CD4-positive, alpha-beta T cell (primary cell): ENCODE measurements around the gene BDP1. TPM values are rescaled to one million over a fixed set of nuclear protein-coding genes. Genes with fewer than 3 reads are reported as not detected.
"Not testable (repeated sequence)": the region's sequence is repeated elsewhere in the genome, so short reads cannot be mapped to it uniquely, and the experiment has no call there.

ENCODE experiments used
- ATAC-seq: fragments of 200-7000 bp; cut with Tn5 transposase; one replicate; pipeline ENCODE4 v1.10.0; 2022; ENCODE audit warnings: mild to moderate bottlenecking; ENCODE audit not compliant: poor library complexity
- CTCF ChIA-PET: fragments of 350-600 bp; sonication (Branson Sonifier 250); formaldehyde crosslinking; loops from one replicate; lab custom pipeline; 2021; ENCODE audit warnings: antibody characterized with exemption, inconsistent platforms; lab: Charles Lee
- POLR2A ChIA-PET: fragments of 350-600 bp; sonication (Branson Sonifier 250); formaldehyde crosslinking; loops from one replicate; lab custom pipeline; 2021; ENCODE audit warnings: antibody characterized with exemption, inconsistent platforms; lab: Charles Lee
- DNase-seq, 14 experiments: peaks; one replicate each; pipeline ENCODE4 v3.0.0-alpha.2; 2013 to 2020; ENCODE audit warnings: mixed read lengths in 2 of 14
- H3K27ac ChIP-seq, 2 donors: one replicate each; pipeline versions ENCODE4 v1.5.1 to v1.7.0; 2013; ENCODE audit warnings: low read length in 2 of 2, low read depth in 1 of 2, mild to moderate bottlenecking in 1 of 2
- H3K27me3 ChIP-seq, 2 experiments: 1 replicate in 1 of 2; 2 replicates in 1 of 2; pipeline versions ENCODE4 v1.6.1 to v1.7.0; 2013; ENCODE audit warnings: low read length in 2 of 2, control low read depth in 1 of 2, mild to moderate bottlenecking in 1 of 2, moderate library complexity in 1 of 2; ENCODE audit not compliant: insufficient read depth in 2 of 2, control insufficient read depth in 1 of 2
- H3K36me3 ChIP-seq: one replicate; pipeline ENCODE4 v1.6.1; 2013; ENCODE audit warnings: low read length, control low read depth; ENCODE audit not compliant: insufficient read depth
- H3K4me1 ChIP-seq: one replicate; pipeline ENCODE4 v1.6.1; 2013; ENCODE audit warnings: low read length, control low read depth; ENCODE audit not compliant: insufficient read depth
- H3K4me3 ChIP-seq: one replicate; pipeline ENCODE4 v1.5.1; 2013; ENCODE audit warnings: mild to moderate bottlenecking, low read length, moderate library complexity
- H3K9me3 ChIP-seq, 2 experiments: 1 replicate in 1 of 2; 2 replicates in 1 of 2; pipeline versions ENCODE4 v1.6.1 to v1.7.0; 2013; ENCODE audit warnings: low read length in 2 of 2, mild to moderate bottlenecking in 2 of 2, control low read depth in 1 of 2, moderate library complexity in 1 of 2; ENCODE audit not compliant: control insufficient read depth in 1 of 2, insufficient read depth in 1 of 2
- H3K27ac Mint-ChIP-seq: one replicate; pipeline ENCODE4 v1.8.0; 2020; ENCODE audit warnings: mixed read lengths
- H3K27me3 Mint-ChIP-seq: one replicate; pipeline ENCODE4 v1.8.0; 2021; ENCODE audit warnings: mixed read lengths
- H3K36me3 Mint-ChIP-seq: one replicate; pipeline ENCODE4 v1.8.0; 2021; ENCODE audit warnings: low read depth, mixed read lengths
- H3K4me1 Mint-ChIP-seq: one replicate; pipeline ENCODE4 v1.8.0; 2021; ENCODE audit warnings: low read depth, mixed read lengths
- H3K4me3 Mint-ChIP-seq: one replicate; pipeline ENCODE4 v1.8.0; 2020; ENCODE audit warnings: mild to moderate bottlenecking, mixed read lengths
- H3K9me3 Mint-ChIP-seq: one replicate; pipeline ENCODE4 v1.8.0; 2020; ENCODE audit warnings: mixed read lengths
- intact Hi-C, 2 experiments: fragments of 100-400 bp; cut with DNase I in 1 of 2; cut with micrococcal nuclease in 1 of 2; formaldehyde crosslinking; loops; one replicate each; pipeline versions ENCODE4 v1.15.1 to v1.9.0; 2023 to 2025; cut with DNase I, micrococcal nuclease
- total RNA-seq, 174 experiments: library from RNA in 2 of 174; stranded (reverse) in 2 of 174; gene quantifications; one replicate each; pipeline ENCODE4 v1.2.3 and lab custom pipeline; 2021 to 2026
- TF ChIP-seq, protein P1 (sequence below): fragments of 200-600 bp; IDR thresholded peaks from one replicate; pipeline ENCODE4 v1.8.0; 2022; ENCODE audit warnings: antibody characterized with exemption, mild to moderate bottlenecking

BDP1 gene
- total RNA-seq, 2 experiments from 2014 or later: 31.3 to 31.9 TPM

GRCh38 chr5:71597001-71597400 lies 141.6 kb downstream of the BDP1 start:
- H3K9me3 ChIP-seq: no peaks in the 10 kb centered on the region
- TF ChIP-seq, protein P1, sequence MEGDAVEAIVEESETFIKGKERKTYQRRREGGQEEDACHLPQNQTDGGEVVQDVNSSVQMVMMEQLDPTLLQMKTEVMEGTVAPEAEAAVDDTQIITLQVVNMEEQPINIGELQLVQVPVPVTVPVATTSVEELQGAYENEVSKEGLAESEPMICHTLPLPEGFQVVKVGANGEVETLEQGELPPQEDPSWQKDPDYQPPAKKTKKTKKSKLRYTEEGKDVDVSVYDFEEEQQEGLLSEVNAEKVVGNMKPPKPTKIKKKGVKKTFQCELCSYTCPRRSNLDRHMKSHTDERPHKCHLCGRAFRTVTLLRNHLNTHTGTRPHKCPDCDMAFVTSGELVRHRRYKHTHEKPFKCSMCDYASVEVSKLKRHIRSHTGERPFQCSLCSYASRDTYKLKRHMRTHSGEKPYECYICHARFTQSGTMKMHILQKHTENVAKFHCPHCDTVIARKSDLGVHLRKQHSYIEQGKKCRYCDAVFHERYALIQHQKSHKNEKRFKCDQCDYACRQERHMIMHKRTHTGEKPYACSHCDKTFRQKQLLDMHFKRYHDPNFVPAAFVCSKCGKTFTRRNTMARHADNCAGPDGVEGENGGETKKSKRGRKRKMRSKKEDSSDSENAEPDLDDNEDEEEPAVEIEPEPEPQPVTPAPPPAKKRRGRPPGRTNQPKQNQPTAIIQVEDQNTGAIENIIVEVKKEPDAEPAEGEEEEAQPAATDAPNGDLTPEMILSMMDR: no peak
- Mint-ChIP-seq H3K27ac (no peak overlapping the region), H3K4me1 (peaks cover 23% of the 10 kb centered on the region), H3K36me3 (peaks cover 55% of the 10 kb centered on the region), H3K9me3 (no peaks in the 10 kb centered on the region), H3K4me3 (no peak overlapping the region), H3K27me3 (no peaks in the 10 kb centered on the region)
- ATAC-seq (no peak), DNase-seq (no peak)
- no peaks in the 10 kb centered on the region for H3K27me3 ChIP-seq
- no peak overlapping the region for H3K27ac ChIP-seq
- peaks cover 46% of the 10 kb centered on the region for H3K36me3 ChIP-seq
- intact Hi-C loops: loop anchor here in 1 of 2 experiments (10.0 kb wide), 1 partner anchor 52 kb away; no protein-coding TSS in a partner anchor
- ChIA-PET POLR2A (no interaction called here), CTCF (no interaction called here)
- H3K4me3 ChIP-seq: no peak overlapping the region
- peaks cover 19% of the 10 kb centered on the region for H3K4me1 ChIP-seq

GRCh38 chr5:71600783-71601182 lies 145.3 kb downstream of the BDP1 start:
- ChIA-PET CTCF (interaction anchor here (1.0 to 2.7 kb wide), 12 partner anchors 11 to 125 kb away, joined by 3 to 55 read pairs (median 5); partner anchors contain the start of gene MCCC2), POLR2A (interaction anchor here (1.3 to 3.2 kb wide), 3 partner anchors 8 to 13 kb away, joined by 4 to 28 read pairs (median 6); partner anchors contain the start of gene MCCC2)
- peaks cover 24% of the 10 kb centered on the region for H3K4me1 Mint-ChIP-seq
- Histone ChIP-seq H3K27ac (peak overlapping the region; percentile 26 to 67), H3K36me3 (peaks cover 57% of the 10 kb centered on the region), H3K27me3 (no peaks in the 10 kb centered on the region), H3K4me1 (peaks cover 19% of the 10 kb centered on the region), H3K9me3 (no peaks in the 10 kb centered on the region), H3K4me3 (no peak overlapping the region)
- intact Hi-C loops: loop anchor here in 1 of 2 experiments (1.0 kb wide), 2 partner anchors 13 to 125 kb away; partner anchors contain the start of gene MCCC2
- H3K4me3 Mint-ChIP-seq: no peak overlapping the region
- ATAC-seq (no peak), DNase-seq (no peak)
- peak overlapping the region; percentile 71 for H3K27ac Mint-ChIP-seq
- no peaks in the 10 kb centered on the region for H3K27me3 Mint-ChIP-seq
- TF ChIP-seq, protein P1: no peak
- H3K9me3 Mint-ChIP-seq: no peaks in the 10 kb centered on the region
- peaks cover 72% of the 10 kb centered on the region for H3K36me3 Mint-ChIP-seq

- ChIA-PET CTCF (interaction anchor here (0.6 to 2.7 kb wide), 16 partner anchors 12 to 718 kb away, joined by 3 to 55 read pairs (median 4); partner anchors contain the start of gene MCCC2), POLR2A (interaction anchor here (0.6 to 3.2 kb wide), 4 partner anchors 9 to 33 kb away, joined by 3 to 28 read pairs (median 5); partner anchors contain the start of gene MCCC2)
- Mint-ChIP-seq H3K4me1 (peaks cover 24% of the 10 kb centered on the region), H3K4me3 (no peak overlapping the region), H3K27ac (peak overlapping the region; percentile 71), H3K36me3 (peaks cover 71% of the 10 kb centered on the region), H3K9me3 (no peaks in the 10 kb centered on the region), H3K27me3 (no peaks in the 10 kb centered on the region)
- TF ChIP-seq, protein P1: peak; percentile 75
- Histone ChIP-seq H3K27ac (peak overlapping the region; percentile 26 to 67), H3K4me1 (peaks cover 19% of the 10 kb centered on the region), H3K4me3 (no peak overlapping the region), H3K27me3 (no peaks in the 10 kb centered on the region), H3K9me3 (no peaks in the 10 kb centered on the region), H3K36me3 (peaks cover 53% of the 10 kb centered on the region)
- intact Hi-C loops: loop anchor here in 1 of 2 experiments (1.0 kb wide), 2 partner anchors 14 to 126 kb away; partner anchors contain the start of gene MCCC2
- ATAC-seq: peak; percentile 85
- peak; percentile 24 to 85 (median 66) for DNase-seq
Observed at GRCh38 chr5:71601222-71602026, 146.0 kb downstream of the BDP1 start.

DNA sequence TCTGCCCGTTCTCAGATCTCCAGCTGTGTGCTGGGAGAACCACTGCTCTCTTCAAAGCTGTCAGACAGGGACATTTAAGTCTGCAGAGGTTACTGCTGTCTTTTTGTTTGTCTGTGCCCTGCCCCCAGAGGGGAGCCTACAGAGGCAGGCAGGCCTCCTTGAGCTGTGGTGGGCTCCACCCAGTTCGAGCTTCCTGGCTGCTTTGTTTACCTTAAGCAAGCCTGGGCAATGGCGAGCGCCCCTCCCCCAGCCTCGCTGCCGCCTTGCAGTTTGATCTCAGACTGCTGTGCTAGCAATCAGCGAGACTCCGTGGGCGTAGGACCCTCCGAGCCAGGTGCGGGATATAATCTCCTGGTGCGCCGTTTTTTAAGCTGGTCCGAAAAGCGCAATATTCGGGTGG lies 154.5 kb downstream of the BDP1 start:
- DNase-seq: peak in 1 of 14 experiments; percentile 30
- H3K27ac ChIP-seq, H3K4me3 Mint-ChIP-seq, CTCF ChIA-PET, H3K27me3 Mint-ChIP-seq, intact Hi-C loops, H3K4me1 Mint-ChIP-seq, H3K9me3 Mint-ChIP-seq, H3K27me3 ChIP-seq, H3K4me1 ChIP-seq, H3K27ac Mint-ChIP-seq, H3K4me3 ChIP-seq, H3K9me3 ChIP-seq, ATAC-seq: not testable (repeated sequence)
- H3K36me3 Mint-ChIP-seq: peaks cover 50% of the 10 kb centered on the region
- POLR2A ChIA-PET: interaction anchor here (1.7 kb wide), 1 partner anchor 9 kb away, joined by 4 read pairs; no protein-coding TSS in a partner anchor
- H3K36me3 ChIP-seq: peaks cover 20% of the 10 kb centered on the region
